HG02623 (cell line): Measurements from ENCODE around the gene DMBT1.
"Not testable (repeated sequence)": the region's sequence is repeated elsewhere in the genome, so short reads cannot be mapped to it uniquely, and the experiment has no call there.

Experiments used
- ATAC-seq: cut with Tn5 transposase; IDR thresholded peaks from one replicate; pipeline ENCODE4 v1.9.1; 2021; ENCODE audit warnings: moderate library complexity; ENCODE audit not compliant: unreplicated experiment

DMBT1 gene

GRCh38 chr10:122577311-122577885, 16.8 kb downstream of the DMBT1 start:
- ATAC-seq = no peak

- ATAC-seq = not testable (repeated sequence)
These were observed 25.5 kb downstream of the DMBT1 start for GRCh38 chr10:122586070-122586469.

GRCh38 chr10:122587098-122587760, 26.7 kb downstream of the DMBT1 start:
- no peak for ATAC-seq

GRCh38 chr10:122588381-122588780, 27.8 kb downstream of the DMBT1 start:
- no peak for ATAC-seq

- no peak for ATAC-seq
These were observed 29.6 kb downstream of the DMBT1 start for GRCh38 chr10:122590153-122590552.

GRCh38 chr10:122591736-122592135, 31.2 kb downstream of the DMBT1 start:
- ATAC-seq = no peak

- no peak for ATAC-seq
These were observed 31.6 kb downstream of the DMBT1 start for GRCh38 chr10:122592161-122592560.

GRCh38 chr10:122617476-122618270, 57.1 kb downstream of the DMBT1 start:
- ATAC-seq = no peak

- no peak for ATAC-seq
These were observed 58.1 kb downstream of the DMBT1 start for GRCh38 chr10:122618461-122619165.

- not testable (repeated sequence) for ATAC-seq
These were observed 60.4 kb downstream of the DMBT1 start for GRCh38 chr10:122620961-122621360.

GRCh38 chr10:122624546-122624945, 64.0 kb downstream of the DMBT1 start:
- no peak for ATAC-seq

- no peak for ATAC-seq
These were observed 70.0 kb downstream of the DMBT1 start for GRCh38 chr10:122630526-122630925.

- no peak for ATAC-seq
These were observed 71.5 kb downstream of the DMBT1 start for GRCh38 chr10:122632031-122632430.

- no peak for ATAC-seq
These were observed 72.0 kb downstream of the DMBT1 start for GRCh38 chr10:122632576-122632975.

- no peak for ATAC-seq
These were observed 76.4 kb downstream of the DMBT1 start for GRCh38 chr10:122636953-122637352.

- no peak for ATAC-seq
These were observed 76.8 kb downstream of the DMBT1 start for GRCh38 chr10:122637376-122637775.

GRCh38 chr10:122638106-122638505, 77.6 kb downstream of the DMBT1 start:
- no peak for ATAC-seq

- ATAC-seq = no peak
These were observed 79.2 kb downstream of the DMBT1 start for GRCh38 chr10:122639801-122640200.

- ATAC-seq = no peak
These were observed 80.4 kb downstream of the DMBT1 start for GRCh38 chr10:122640921-122641320.

GRCh38 chr10:122642726-122643605, 82.4 kb downstream of the DMBT1 start:
- ATAC-seq = no peak
